Stromal cell of bone marrow (primary cell): ENCODE measurements around the gene PIGQ.

Experiments used
- DNase-seq: peaks from one replicate; pipeline ENCODE4 v3.0.0-alpha.2; 2012; ENCODE audit warnings: low read depth

The PIGQ gene

DNA sequence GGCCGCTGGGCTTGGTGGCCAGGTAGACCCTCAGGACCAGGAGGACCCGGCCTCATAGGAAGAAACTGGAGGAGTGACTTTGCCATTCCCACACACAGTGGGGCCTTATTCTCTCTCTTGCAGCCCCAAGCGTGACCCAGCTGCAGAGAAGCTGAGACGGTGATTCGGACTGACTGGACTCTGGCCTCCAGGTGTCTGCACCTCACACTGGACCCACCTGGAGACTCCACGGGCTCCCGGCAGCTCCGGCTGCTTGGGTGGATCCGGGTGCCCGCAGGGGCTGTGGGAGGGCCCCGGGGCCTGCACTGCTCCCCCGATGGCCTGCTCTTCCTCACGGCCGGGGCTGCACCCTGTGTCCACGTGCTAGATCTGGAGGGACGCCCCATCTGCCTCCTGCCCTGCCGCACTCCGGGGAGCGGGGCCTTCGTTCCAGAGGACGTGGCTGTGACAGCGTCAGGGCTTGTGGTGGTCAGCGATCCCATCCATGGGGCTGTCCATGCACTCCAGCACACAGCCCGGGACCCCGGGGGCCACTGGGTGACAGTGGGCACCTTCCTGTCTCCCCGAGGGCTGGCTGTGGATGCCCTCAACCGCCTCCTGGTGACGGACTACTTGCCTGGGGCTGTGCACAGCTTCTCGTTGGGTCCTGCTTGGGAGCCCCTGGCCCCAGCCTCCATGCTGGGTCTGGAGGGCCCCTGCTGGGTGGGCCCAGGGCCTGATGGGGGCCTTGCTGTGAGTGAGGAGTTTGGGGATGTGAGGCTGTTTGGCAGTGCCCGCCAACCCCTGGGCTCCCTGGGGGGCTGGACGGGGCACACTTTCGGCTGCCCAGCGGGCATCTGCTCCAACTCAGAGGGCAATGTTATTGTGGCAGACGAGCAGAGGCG is 2.2 kb upstream of the PIGQ start:
- DNase-seq = no peak

GRCh38 chr16:568401-569258 is 1.1 kb upstream of the PIGQ start:
- DNase-seq = no peak

DNA sequence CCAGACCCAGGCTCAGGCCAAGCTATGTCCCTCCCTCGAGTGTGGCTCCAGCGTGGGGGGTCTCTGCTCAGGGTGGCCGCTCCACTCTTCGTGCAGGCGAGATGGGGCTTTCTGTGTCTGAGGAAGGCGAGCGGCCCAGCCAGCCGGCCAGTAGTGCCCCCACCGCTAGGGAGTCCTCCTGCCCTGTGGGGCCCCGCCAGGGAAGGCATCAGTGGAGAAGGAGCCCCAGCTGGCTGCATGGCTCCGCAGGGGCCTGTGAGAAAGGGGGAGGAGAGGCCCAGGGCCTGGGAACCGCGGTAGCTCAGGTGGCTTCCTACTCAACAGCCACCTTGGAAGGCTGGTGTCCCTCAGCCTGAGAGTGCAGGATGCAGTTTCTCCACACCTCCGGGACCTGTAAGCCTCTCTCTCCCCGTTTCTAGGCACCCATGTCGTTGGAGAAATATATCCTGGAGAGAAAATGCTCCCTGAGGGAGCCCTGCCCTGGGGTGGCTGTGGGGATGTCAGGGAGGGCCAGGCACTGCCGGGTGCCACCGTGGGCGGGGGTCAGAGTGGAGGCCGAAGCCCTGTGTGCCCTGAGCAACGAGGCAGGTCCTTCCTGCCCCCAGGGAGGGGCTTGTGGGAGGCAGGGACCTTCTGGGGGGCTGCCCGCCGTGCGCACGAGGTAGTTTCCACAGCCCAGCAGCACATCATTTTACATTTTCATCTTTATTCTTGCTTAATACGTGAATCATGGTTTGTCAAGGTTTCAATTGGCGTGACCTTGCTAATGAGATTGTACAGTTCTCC is 3.3 kb downstream of the PIGQ start:
- no peak for DNase-seq

DNA sequence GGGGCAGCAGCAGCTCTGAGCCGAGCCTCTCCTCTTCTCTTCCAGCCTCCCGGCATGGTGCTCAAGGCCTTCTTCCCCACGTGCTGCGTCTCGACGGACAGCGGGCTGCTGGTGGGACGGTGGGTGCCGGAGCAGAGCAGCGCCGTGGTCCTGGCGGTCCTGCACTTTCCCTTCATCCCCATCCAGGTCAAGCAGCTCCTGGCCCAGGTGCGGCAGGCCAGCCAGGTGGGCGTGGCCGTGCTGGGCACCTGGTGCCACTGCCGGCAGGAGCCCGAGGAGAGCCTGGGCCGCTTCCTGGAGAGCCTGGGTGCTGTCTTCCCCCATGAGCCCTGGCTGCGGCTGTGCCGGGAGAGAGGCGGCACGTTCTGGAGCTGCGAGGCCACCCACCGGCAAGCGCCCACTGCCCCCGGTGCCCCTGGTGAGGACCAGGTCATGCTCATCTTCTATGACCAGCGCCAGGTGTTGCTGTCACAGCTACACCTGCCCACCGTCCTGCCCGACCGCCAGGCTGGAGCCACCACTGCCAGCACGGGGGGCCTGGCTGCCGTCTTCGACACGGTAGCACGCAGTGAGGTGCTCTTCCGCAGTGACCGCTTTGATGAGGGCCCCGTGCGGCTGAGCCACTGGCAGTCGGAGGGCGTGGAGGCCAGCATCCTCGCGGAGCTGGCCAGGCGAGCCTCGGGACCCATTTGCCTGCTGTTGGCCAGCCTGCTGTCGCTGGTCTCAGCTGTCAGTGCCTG is 4.4 kb downstream of the PIGQ start:
- DNase-seq = no peak

DNA sequence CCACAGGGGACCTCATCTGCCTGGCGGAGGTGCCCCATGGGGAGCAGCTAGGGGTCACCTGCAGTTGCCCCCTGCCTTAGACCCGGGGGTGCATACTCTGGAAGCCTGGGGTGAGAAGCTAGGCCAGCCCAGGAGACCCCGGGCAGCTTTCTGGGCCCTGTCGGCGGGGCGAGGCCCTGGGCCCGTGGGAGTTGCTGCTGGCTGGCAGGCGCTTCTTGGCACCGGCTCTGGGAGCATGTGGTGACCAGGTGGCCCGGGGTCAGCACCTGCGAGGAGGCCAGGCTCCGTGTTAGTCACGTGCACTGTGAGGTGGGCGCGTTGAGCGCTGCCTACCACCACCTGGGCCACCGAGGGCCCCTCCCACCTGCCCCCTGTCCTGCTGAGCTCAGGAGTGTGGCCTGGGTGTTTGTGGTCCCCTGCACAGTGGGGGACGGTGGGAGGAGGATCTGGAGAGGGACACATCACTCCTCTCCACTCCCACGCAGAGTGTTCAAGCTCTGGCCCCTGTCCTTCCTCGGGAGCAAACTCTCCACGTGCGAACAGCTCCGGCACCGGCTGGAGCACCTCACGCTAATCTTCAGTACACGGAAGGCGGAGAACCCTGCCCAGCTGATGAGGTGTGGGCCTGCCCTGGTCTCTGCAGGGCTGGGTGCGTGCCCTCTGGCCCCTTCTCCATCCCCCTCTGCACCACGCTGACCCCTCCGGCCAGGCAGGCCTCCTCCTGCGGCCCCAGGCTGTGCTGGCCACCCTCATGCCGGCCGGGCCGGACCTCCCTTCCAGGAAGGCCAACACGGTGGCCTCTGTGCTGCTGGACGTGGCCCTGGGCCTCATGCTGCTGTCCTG is 5.8 kb downstream of the PIGQ start:
- no peak for DNase-seq

DNA sequence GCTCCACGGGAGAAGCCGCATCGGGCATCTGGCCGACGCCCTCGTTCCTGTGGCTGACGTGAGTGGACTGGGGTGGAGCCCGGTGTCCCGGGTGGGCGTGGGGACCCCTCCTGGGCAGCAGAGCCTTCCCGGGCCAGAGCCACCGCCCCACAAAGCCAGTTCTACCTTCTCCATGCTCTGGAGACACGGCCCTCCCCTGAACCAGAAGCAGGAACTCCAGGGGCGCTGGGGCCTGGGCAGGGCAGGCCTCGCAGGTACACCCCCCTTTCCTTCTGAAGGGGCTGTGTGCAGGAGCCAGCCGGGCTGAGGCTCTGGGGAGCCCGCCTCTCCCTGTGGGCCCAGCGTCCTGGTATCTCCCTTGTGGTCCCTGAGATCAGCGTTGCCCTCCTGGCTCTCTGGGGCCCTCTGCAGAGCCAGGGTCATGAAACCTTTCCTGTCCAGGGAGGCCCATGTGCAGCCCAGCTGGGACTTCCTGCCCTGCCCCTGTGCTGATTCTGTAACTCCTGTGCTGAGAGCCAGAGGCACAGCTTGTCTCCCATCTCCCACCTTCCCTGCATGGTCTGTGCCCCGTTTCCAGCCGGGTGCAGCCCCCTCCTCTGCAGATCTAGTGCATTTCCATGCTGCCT is 6.5 kb downstream of the PIGQ start:
- no peak for DNase-seq

GRCh38 chr16:576823-577201 is 7.0 kb downstream of the PIGQ start:
- no peak for DNase-seq

- no peak for DNase-seq
Measured at GRCh38 chr16:577796-578195, 8.0 kb downstream of the PIGQ start.

- no peak for DNase-seq
Measured at GRCh38 chr16:578232-578869, 8.6 kb downstream of the PIGQ start.

DNA sequence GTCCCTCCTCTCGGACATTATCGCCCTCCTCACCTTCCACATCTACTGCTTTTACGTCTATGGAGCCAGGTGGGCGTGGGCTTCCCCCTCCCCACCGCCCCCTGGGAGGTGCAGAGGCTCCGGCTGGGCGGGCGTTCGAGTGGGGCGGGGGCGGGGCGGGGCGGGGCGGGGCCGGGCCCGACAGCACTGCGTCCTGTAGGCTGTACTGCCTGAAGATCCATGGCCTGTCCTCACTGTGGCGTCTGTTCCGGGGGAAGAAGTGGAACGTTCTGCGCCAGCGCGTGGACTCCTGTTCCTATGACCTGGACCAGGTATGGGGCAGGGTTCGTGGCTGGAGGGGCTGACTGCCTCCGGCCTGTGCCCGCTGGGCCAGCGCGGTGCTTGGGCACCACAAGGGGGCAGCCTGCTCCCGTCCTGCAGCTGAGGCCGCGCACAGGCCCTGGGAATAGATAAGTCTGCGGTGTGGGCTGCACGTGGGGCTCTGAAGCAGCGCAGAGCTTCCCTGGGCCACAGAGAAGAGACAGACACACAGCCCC is 9.2 kb downstream of the PIGQ start:
- DNase-seq = no peak

- no peak for DNase-seq
Measured at GRCh38 chr16:580141-580945, 10.6 kb downstream of the PIGQ start.

- no peak for DNase-seq
Measured at GRCh38 chr16:580946-581498, 11.3 kb downstream of the PIGQ start.

DNA sequence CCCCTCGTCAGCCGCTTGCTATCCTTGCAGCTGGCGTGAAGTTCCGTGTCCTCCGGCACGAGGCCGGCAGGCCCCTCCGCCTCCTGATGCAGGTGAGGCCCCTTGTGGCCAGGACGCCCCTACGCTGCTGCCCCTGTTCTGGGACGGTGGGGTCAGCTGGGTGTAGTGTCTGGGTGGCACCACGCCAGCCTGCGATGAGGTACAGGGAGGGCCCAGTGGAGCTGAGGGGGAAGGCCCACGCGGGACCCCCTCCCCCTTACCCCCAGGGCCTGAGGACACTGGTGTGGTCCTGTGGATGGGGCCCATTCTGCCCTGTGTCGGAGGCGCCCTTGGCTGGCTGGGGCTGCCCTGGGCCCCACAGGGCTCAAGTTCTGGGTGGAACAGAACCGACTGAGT is 12.4 kb downstream of the PIGQ start:
- no peak for DNase-seq

DNA sequence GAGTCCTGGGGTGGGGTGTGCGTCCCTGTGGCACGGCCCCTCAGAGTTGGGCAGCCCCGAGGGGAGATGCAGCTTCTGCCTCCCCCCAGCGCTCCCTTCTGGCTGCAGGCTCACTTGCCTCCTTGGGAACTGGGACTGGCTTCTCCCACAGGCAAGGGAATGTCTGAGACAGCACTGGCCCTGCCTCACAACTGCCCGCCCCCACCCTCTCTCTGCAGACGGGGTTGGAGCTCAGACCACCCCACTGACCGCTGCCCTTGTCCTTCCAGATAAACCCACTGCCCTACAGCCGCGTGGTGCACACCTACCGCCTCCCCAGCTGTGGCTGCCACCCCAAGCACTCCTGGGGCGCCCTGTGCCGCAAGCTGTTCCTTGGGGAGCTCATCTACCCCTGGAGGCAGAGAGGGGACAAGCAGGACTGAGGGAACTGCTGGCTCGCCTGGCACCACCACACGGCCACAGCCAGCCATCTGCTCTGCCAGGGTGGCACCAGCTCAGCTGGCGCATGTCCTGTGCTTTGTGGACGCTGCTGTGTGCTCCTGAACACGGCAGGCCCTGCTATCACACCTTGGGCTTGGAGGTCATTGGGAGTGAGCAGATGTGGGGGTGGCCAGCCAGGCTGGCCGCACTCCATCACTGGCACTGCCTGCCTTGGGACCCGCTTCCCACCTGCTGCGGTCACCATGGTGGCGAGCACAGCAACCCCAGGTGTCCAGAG is 13.0 kb downstream of the PIGQ start:
- no peak for DNase-seq

DNA sequence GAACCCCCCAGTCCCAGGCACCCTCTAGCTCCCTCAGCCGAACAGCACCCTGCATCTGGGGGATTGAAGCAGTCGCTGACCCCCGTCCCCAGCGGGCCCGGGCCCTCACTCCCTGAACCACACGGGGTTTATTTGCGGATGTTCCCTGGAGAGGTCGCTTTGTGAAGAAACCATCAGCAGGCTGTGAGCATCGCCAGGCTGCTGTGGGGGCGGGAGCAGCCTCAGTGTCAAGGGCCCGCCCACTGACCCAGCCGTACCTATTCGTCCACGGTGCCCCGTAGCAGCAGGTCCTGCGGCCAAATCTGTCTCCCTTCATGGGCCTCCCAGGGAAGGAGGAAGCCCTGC is 13.7 kb downstream of the PIGQ start:
- DNase-seq = no peak

DNA sequence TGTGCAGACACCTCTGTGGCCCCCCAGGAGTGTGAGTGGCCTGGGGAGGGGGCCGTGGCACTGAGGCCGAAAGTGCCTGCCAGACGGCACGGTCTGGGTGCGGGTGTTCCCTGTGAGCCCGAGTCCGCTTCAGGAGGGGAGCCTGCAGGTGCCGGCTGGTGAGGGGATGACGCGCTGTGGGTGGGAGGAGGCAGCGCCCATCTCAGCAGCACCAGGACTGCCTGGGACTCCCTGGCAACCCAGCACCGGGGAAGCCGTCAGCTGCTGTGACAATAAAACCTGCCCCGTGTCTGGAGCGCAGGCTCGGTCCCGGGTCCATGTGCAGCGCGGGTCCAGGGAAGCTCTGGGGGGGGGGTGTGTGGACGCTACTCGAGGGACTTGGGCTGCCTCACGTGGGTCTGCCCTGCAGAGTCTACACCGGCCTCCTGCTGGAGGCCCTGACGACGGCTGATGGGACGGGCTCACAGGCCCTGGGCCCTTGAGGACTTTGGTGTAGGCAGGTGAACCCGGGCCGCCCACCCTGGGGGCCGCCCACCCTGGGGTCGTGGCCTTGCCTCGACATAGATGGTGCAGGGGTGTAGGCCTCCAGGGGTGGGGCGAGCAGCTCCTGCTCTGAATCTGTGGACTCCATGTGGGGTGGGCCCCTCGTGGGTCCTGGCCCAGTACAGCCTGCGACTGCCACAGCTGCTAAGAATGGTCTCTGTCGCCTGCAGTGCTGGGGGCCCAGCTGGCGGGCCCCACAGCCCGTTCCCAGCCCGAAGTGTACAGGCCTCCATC is 14.2 kb downstream of the PIGQ start:
- no peak for DNase-seq

DNA sequence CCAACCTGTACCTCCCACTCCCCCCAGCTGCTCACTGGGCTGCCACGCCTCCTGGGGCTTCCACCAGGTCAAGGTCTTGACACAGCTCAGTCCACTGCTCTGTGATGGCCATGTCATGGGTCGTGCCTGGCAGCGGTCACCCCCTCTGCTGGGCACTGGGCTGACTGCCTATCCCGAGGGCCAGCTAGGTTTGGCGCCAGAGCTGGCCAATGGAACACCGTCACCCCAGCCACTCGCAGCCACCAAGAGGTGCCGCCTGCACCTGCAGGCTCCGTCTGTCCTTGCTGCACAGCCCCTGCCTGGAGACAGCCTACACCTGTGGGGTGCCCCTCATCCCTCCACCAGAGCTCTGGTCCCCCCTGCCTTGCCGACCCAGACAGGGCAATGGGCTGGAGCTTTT is 15.6 kb downstream of the PIGQ start:
- no peak for DNase-seq
